Measurements from ENCODE around the gene PEX14.

The PEX14 gene

GRCh38 chr1:10671090-10671489 is 196.3 kb downstream of the PEX14 start:
- DNase-seq (ENCODE audit: low read depth) = no peak

DNA sequence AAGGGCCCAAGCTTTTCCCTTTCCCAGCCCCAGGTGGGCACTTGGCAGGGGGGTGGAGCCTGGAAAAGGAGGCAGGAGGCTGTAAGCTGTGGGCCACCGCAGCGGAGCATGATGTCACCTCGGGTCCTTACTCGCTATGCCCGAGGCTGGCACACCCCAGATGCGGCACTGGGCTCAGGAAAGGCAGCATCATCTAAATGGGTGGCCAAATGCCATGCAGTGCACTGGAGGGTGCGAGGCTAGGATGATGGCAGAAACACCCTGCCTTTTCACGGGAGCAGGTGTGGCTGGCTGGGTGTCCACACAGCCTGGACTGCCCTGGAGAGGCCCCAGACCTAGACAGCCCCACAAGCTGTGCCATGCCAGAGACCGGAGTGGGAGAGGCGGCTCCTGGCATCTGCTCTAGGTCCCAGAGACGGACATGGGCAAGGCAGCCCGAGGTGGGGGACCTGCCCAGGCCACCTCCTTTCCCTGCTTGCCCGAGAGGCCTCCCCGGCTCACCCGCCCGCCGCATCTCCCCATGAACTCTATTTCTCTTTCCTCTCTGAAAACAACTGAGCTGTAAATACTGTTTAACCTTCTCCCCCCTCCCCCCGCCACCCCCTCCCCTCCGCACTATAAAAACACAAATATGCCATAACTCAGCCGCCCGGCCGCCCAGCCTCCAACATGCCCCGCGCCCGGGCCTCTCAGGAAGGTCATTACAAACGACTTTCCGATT is 197.0 kb downstream of the PEX14 start:
- no peak for DNase-seq (ENCODE audit: low read depth)
- TF ChIP-seq, protein P1, sequence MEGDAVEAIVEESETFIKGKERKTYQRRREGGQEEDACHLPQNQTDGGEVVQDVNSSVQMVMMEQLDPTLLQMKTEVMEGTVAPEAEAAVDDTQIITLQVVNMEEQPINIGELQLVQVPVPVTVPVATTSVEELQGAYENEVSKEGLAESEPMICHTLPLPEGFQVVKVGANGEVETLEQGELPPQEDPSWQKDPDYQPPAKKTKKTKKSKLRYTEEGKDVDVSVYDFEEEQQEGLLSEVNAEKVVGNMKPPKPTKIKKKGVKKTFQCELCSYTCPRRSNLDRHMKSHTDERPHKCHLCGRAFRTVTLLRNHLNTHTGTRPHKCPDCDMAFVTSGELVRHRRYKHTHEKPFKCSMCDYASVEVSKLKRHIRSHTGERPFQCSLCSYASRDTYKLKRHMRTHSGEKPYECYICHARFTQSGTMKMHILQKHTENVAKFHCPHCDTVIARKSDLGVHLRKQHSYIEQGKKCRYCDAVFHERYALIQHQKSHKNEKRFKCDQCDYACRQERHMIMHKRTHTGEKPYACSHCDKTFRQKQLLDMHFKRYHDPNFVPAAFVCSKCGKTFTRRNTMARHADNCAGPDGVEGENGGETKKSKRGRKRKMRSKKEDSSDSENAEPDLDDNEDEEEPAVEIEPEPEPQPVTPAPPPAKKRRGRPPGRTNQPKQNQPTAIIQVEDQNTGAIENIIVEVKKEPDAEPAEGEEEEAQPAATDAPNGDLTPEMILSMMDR (conservative IDR thresholded peaks at IDR 0.05; ENCODE audit: low read depth, low read length) = no peak
- no peak overlapping the region for H3K4me3 ChIP-seq (ENCODE audit: low read depth, low read length)

More at GRCh38 chr1:10671090-10671489, 196.3 kb downstream of the PEX14 start:
- no peak overlapping the region for H3K4me3 ChIP-seq (ENCODE audit: low read depth, low read length)
- TF ChIP-seq, protein P1 (conservative IDR thresholded peaks at IDR 0.05; ENCODE audit: low read depth, low read length) = no peak

DNA sequence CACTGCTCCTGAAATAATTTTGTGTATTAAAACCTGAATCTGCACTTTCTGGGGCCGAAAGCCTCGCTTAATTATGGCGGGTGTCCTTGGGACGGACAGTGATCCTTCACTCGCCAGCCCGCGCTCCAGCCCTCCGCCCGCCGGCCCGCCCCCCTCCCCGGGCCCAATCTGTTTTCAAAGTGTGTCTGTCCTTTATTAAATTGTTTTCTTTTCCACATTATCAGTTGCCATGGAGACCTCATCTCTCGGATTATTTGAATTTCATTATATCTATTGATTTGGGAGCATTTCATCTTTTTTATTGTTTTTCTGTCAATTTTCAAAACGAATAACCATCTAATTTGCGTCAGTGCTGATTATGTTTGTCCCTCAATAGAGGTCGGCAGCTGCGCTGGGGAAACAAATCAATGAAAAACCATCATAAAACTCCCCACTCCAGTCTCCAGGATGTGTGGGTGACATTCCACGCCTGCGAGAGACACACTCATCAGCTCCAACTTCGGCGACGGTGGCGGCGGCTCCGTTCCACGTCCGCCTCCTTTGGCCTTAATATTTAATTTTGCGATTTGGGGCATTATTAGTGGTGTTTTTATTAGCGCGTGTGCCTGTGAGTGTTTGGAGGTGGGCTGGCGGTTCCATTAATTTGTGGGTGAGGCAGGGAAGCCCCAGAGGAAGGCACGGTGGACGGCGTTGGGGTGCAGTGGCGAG is 197.7 kb downstream of the PEX14 start:
- no peak overlapping the region for H3K4me3 ChIP-seq (ENCODE audit: low read depth, low read length)
- no peak for DNase-seq (ENCODE audit: low read depth)
- TF ChIP-seq, protein P1 (conservative IDR thresholded peaks at IDR 0.05; ENCODE audit: low read depth, low read length) = no peak

- DNase-seq (ENCODE audit: low read depth) = no peak
- TF ChIP-seq, protein P1 (conservative IDR thresholded peaks at IDR 0.05; ENCODE audit: low read depth, low read length) = no peak
- no peak overlapping the region for H3K4me3 ChIP-seq (ENCODE audit: low read depth, low read length)
These were observed 198.5 kb downstream of the PEX14 start for GRCh38 chr1:10673109-10673711.

GRCh38 chr1:10674222-10674621 is 199.5 kb downstream of the PEX14 start:
- H3K4me3 ChIP-seq (ENCODE audit: low read depth, low read length) = no peak overlapping the region
- no peak for DNase-seq (ENCODE audit: low read depth)
- TF ChIP-seq, protein P1 (conservative IDR thresholded peaks at IDR 0.05; ENCODE audit: low read depth, low read length) = no peak

- no peak for DNase-seq (ENCODE audit: low read depth)
- no peak overlapping the region for H3K4me3 ChIP-seq (ENCODE audit: low read depth, low read length)
- TF ChIP-seq, protein P1 (conservative IDR thresholded peaks at IDR 0.05; ENCODE audit: low read depth, low read length) = no peak
These were observed 200.2 kb downstream of the PEX14 start for GRCh38 chr1:10674700-10675609.

Measured in choroid plexus epithelial cell (primary cell).